Spleen (tissue), 11 donors: ENCODE results near the gene CALM1. TPM values are rescaled to one million over a fixed set of nuclear protein-coding genes. Genes with fewer than 3 reads are reported as not detected.
A peak's percentile ranks its signal among the peaks of the same experiment; 100 is the strongest.

Source experiments
- DNase-seq: peaks from one replicate; pipeline ENCODE4 v3.0.0-alpha.2; 2020
- H3K27ac ChIP-seq, 8 donors: fragments of 200-600 bp; sonication (generic) in 7 of 8; 1 replicate in 4 of 8; 2 replicates in 4 of 8; pipeline versions ENCODE4 v1.5.0 to v1.8.0; 2016 to 2021; ENCODE audit warnings: inconsistent platforms in 4 of 8, mild to moderate bottlenecking in 4 of 8, moderate library complexity in 1 of 8
- H3K27me3 ChIP-seq, 7 donors: fragments of 200-600 bp; sonication (generic) in 6 of 7; replicated peaks in 1 of 7; 1 replicate in 4 of 7; 2 replicates in 3 of 7; pipeline versions ENCODE4 v1.5.0 to v1.8.0; 2016 to 2021; ENCODE audit warnings: inconsistent platforms in 3 of 7, mild to moderate bottlenecking in 1 of 7
- H3K36me3 ChIP-seq, 6 donors: fragments of 200-600 bp; sonication (generic) in 5 of 6; 1 replicate in 4 of 6; 2 replicates in 2 of 6; pipeline versions ENCODE4 v1.5.0 to v1.8.0; 2016 to 2021; ENCODE audit warnings: inconsistent platforms in 2 of 6
- H3K4me1 ChIP-seq, 6 donors: fragments of 200-600 bp; sonication (generic) in 5 of 6; 1 replicate in 3 of 6; 2 replicates in 3 of 6; pipeline versions ENCODE4 v1.5.0 to v1.8.0; 2016 to 2021; ENCODE audit warnings: inconsistent platforms in 3 of 6
- H3K4me3 ChIP-seq, 8 donors: fragments of 200-600 bp; sonication (generic) in 7 of 8; 1 replicate in 4 of 8; 2 replicates in 4 of 8; pipeline versions ENCODE4 v1.5.0 to v1.8.0; 2016 to 2021; ENCODE audit warnings: inconsistent platforms in 4 of 8, mild to moderate bottlenecking in 4 of 8, moderate library complexity in 2 of 8
- H3K9me3 ChIP-seq, 8 donors: fragments of 200-600 bp; sonication (generic) in 7 of 8; 1 replicate in 4 of 8; 2 replicates in 4 of 8; pipeline versions ENCODE4 v1.5.0 to v1.8.0; 2016 to 2021; ENCODE audit warnings: inconsistent platforms in 4 of 8
- POLR2A ChIP-seq, 3 donors: fragments of 450-650 bp; IDR thresholded peaks; one replicate each; pipeline ENCODE4 v1.5.1; 2017; ENCODE audit warnings: antibody characterized with exemption in 3 of 3, mild to moderate bottlenecking in 1 of 3
- POLR2AphosphoS5 ChIP-seq, 3 donors: sonication (generic); formaldehyde crosslinking; IDR thresholded peaks; one replicate each; pipeline ENCODE4 v1.5.1; 2017; ENCODE audit warnings: antibody characterized with exemption in 3 of 3
- WGBS, 5 donors: extraction: QIAGEN DNeasy Blood & Tissue Kit in 3 of 5; methylation state at CpG; one replicate each; pipeline versions ENCODE4 v1.1.5 to v1.1.7; 2013 to 2018; 5-methylcytosine and 5-hydroxymethylcytosine counted together
- intact Hi-C: fragments of 100-400 bp; cut with DNase I; formaldehyde crosslinking; loops from one replicate; pipeline ENCODE4 v1.15.0; 2023; ENCODE audit warnings: low total_unique reads
- polyA plus RNA-seq, 3 donors: library from polyadenylated mRNA; stranded (reverse); fragments of 200-250 nt; gene quantifications; one replicate each; pipeline ENCODE4 v1.2.1, GENCODE V29; 2013
- total RNA-seq, 7 donors: library from RNA; depleted of rRNA in 3 of 7; stranded (reverse); fragments of >200 nt in 3 of 7; fragmentation: NEBNext Ultra II Directional in 4 of 7; extraction: Animal tissue kit (Norgen Biotek cat#: 25700) in 4 of 7; gene quantifications; one replicate each; pipeline versions ENCODE4 v1.1.0 to v1.2.1, GENCODE V29; 2016 to 2021
- TF ChIP-seq, protein P1 (sequence below), 11 experiments: fragments of 200-600 bp in 7 of 11; fragments of 450-650 bp in 4 of 11; sonication (generic) in 4 of 11; IDR thresholded peaks in 8 of 11; conservative IDR thresholded peaks in 3 of 11; 1 replicate in 7 of 11; 2 replicates in 4 of 11; pipeline versions ENCODE4 v1.4.0 to v1.8.0; 2016 to 2021; ENCODE audit warnings: antibody characterized with exemption in 11 of 11, inconsistent platforms in 4 of 11, mild to moderate bottlenecking in 1 of 11
- donor health status: healthy with polysubstance abuse.
- donor health status: DM: no; HTN: no; CAD: no; lungs with moderate emphysema.
- donor health status: DM: no; HTN: no; CAD: no.
- donor health status: Bipolar disorder and iron deficiency.
- donor health status: healthy.
- donor health status: DM: no; HTN: no; CAD: no.
- donor health status: DM: yes; HTN: yes; CAD: no.

The CALM1 gene
- total and polyA plus RNA-seq, 10 donors, result 188 to 483 (median 311) TPM

DNA sequence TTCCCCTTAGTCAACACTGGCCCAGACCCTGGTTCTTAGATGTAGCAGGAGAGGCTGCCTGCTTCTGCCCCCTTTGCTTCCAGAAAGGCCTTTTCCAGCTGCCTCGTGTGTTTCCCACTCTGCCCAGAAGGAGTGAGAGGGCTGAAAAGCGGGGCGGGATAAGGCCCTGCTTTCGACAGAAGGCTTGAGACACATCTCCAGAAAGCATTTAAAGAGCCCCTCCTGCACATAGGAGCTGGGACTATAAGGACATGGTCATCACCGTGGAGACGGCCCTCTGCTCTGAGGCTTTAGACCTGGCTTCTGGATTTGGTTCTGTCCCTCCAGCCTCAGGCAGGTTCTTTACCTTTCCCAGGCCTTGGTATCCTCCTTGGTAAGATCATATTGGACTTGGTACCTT, 11.9 kb downstream of the CALM1 start:
- WGBS, 5 donors, result 73 to 84% (median 79%) methylated on average over 6 of the region's 6 CpGs
- intact Hi-C loops, result no loop called here
- peaks cover 4 to 57% (median 39%) of the 10 kb centered on the region in 6 donors for H3K36me3 ChIP-seq

DNA sequence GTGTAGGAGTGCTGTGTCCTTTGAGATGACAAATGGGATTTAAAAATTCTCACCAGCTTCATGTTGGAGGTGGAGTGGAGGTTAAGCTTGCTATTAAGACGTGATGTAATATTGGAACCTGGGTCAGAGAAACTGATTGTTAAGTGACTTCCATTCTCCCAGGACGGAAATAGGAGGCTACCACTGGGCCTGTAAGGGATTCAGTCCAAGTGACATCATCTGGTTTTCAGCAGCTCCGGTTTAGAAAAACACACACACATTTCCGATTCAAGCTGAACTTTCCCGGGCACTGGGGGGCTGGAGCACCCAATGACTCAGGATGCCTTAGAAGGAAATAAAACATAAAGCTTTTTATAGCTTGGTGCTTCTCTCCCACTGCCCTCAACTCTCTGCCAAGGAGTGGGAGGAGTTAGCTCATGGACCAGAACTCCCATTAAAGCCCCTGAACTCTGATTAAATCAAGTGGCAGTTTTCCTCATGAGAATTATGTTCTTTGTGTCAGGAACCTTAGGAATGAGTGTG, 12.4 kb downstream of the CALM1 start:
- Histone ChIP-seq H3K4me3 (no peak overlapping the region), H3K4me1 (peaks cover 4 to 35% (median 13%) of the 10 kb centered on the region in 6 donors), H3K27ac (peak overlapping the region; percentile 35 to 77 (median 66)), H3K9me3 (no peaks in the 10 kb centered on the region), H3K36me3 (peaks cover 2 to 51% (median 34%) of the 10 kb centered on the region in 6 donors), H3K27me3 (no peaks in the 10 kb centered on the region)
- TF ChIP-seq POLR2AphosphoS5 (IDR thresholded peaks at IDR 0.05), result no peak
- TF ChIP-seq POLR2A (IDR thresholded peaks at IDR 0.05), result no peak
- TF ChIP-seq, protein P1, sequence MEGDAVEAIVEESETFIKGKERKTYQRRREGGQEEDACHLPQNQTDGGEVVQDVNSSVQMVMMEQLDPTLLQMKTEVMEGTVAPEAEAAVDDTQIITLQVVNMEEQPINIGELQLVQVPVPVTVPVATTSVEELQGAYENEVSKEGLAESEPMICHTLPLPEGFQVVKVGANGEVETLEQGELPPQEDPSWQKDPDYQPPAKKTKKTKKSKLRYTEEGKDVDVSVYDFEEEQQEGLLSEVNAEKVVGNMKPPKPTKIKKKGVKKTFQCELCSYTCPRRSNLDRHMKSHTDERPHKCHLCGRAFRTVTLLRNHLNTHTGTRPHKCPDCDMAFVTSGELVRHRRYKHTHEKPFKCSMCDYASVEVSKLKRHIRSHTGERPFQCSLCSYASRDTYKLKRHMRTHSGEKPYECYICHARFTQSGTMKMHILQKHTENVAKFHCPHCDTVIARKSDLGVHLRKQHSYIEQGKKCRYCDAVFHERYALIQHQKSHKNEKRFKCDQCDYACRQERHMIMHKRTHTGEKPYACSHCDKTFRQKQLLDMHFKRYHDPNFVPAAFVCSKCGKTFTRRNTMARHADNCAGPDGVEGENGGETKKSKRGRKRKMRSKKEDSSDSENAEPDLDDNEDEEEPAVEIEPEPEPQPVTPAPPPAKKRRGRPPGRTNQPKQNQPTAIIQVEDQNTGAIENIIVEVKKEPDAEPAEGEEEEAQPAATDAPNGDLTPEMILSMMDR (IDR thresholded peaks at IDR 0.05 in 8 of 11, conservative IDR thresholded peaks at IDR 0.05 in 3 of 11), result no peak
- 46 to 74% (median 57%) methylated on average over 5 of the region's 5 CpGs for WGBS, 5 donors
- no peak for DNase-seq
- intact Hi-C loops, result no loop called here

More for the DNA sequence above, 11.9 kb downstream of the CALM1 start:
- DNase-seq, result no peak
- no peak overlapping the region for H3K4me3 ChIP-seq
- no peaks in the 10 kb centered on the region for H3K27me3 ChIP-seq
- H3K27ac ChIP-seq, result peak overlapping the region in 7 of 8 donors; percentile 59 to 77 (median 70)
- no peaks in the 10 kb centered on the region for H3K9me3 ChIP-seq
- H3K4me1 ChIP-seq, result peaks cover 4 to 35% (median 14%) of the 10 kb centered on the region in 6 donors
- peak in 1 of 3 donors; percentile 35 for TF ChIP-seq POLR2AphosphoS5 (IDR thresholded peaks at IDR 0.05)
- TF ChIP-seq, protein P1 (IDR thresholded peaks at IDR 0.05 in 8 of 11, conservative IDR thresholded peaks at IDR 0.05 in 3 of 11), result no peak

DNA sequence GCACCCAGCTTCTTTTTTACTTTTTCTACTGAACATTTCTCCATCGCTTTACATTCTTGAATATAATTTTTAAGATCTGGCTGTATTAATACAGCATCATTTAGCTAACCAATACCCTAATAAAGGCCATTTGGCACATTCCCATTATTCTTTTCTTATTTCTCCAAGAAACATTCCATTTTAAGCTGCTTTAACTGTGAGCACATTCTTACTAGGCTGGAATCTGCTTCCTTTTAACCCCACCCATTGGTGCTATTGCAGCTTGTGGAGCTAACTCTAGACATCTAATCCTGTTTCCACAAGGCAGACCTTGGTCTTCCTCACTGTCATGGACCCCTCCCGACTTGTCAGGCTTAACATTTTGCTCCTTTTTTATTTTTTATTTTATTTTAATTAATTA, 15.2 kb downstream of the CALM1 start:
- H3K4me3 ChIP-seq, result no peak overlapping the region
- 81 to 90% (median 85%) methylated on average over 2 of the region's 2 CpGs for WGBS, 5 donors
- no peak overlapping the region for H3K27ac ChIP-seq
- H3K36me3 ChIP-seq, result peaks cover 0 to 24% (median 7%) of the 10 kb centered on the region in 6 donors
- TF ChIP-seq, protein P1 (IDR thresholded peaks at IDR 0.05 in 8 of 11, conservative IDR thresholded peaks at IDR 0.05 in 3 of 11), result no peak
- TF ChIP-seq POLR2A (IDR thresholded peaks at IDR 0.05) (no peak), POLR2AphosphoS5 (IDR thresholded peaks at IDR 0.05) (no peak)
- H3K4me1 ChIP-seq, result peaks cover 0 to 29% (median 10%) of the 10 kb centered on the region in 6 donors
- H3K27me3 ChIP-seq, result no peaks in the 10 kb centered on the region
- intact Hi-C loops, result no loop called here
- DNase-seq, result no peak
- H3K9me3 ChIP-seq, result no peaks in the 10 kb centered on the region

DNA sequence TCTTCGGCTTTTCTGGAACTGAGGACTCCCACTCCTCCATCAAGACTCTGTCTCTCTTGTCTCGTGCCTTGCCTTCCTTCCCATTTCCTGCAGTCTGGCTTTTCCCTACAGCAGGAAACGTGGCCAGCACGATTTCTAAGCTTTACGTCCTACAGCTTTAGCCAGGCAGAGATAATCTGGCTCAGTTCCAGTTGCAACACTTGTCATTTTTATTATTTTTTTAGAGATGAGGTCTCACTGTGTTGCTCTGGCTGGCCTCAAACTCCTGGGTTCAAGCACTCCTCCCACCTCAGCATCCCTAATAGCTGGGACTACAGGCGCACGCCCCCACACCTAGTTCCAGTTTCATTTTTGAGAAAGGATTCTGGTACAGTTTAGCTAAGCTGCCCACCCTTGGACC, 19.9 kb downstream of the CALM1 start:
- WGBS, 5 donors, result 28 to 42% (median 36%) methylated on average over 7 of the region's 7 CpGs
- no peaks in the 10 kb centered on the region for H3K36me3 ChIP-seq
- H3K27ac ChIP-seq, result no peak overlapping the region
- intact Hi-C loops, result no loop called here
- DNase-seq, result no peak
- H3K4me3 ChIP-seq, result no peak overlapping the region
- TF ChIP-seq POLR2A (IDR thresholded peaks at IDR 0.05) (no peak), POLR2AphosphoS5 (IDR thresholded peaks at IDR 0.05) (no peak)
- TF ChIP-seq, protein P1 (IDR thresholded peaks at IDR 0.05 in 8 of 11, conservative IDR thresholded peaks at IDR 0.05 in 3 of 11), result no peak
- H3K27me3 ChIP-seq, result no peaks in the 10 kb centered on the region
- no peaks in the 10 kb centered on the region for H3K9me3 ChIP-seq
- peaks cover 0 to 16% (median 5%) of the 10 kb centered on the region in 6 donors for H3K4me1 ChIP-seq
